IPS-20b (cell line): ENCODE data around the gene TRPV5.

Source experiments
- H3K27ac ChIP-seq: one replicate; pipeline ENCODE4 v1.5.1; 2013; ENCODE audit warnings: low read length
- H3K27me3 ChIP-seq: 2 replicates; pipeline ENCODE4 v1.6.1; 2013; ENCODE audit warnings: mild to moderate bottlenecking, low read length, inconsistent platforms; ENCODE audit not compliant: insufficient read depth
- H3K36me3 ChIP-seq: 2 replicates; pipeline ENCODE4 v1.6.1; 2013; ENCODE audit warnings: low read depth, mild to moderate bottlenecking, inconsistent platforms, low read length, moderate library complexity; ENCODE audit not compliant: insufficient read depth
- H3K4me1 ChIP-seq: 2 replicates; pipeline ENCODE4 v1.6.1; 2013; ENCODE audit warnings: mild to moderate bottlenecking, control low read depth, inconsistent platforms, low read length, moderate library complexity; ENCODE audit not compliant: insufficient read depth
- H3K4me3 ChIP-seq: 2 replicates; pipeline ENCODE4 v1.5.1; 2013; ENCODE audit warnings: mild to moderate bottlenecking, low read length, inconsistent platforms
- H3K9ac ChIP-seq: 2 replicates; pipeline ENCODE4 v1.6.1; 2013; ENCODE audit warnings: low read depth, mild to moderate bottlenecking, inconsistent platforms, low read length, moderate library complexity
- H3K9me3 ChIP-seq: 2 replicates; pipeline ENCODE4 v1.6.1; 2013; ENCODE audit warnings: mild to moderate bottlenecking, low read depth, low read length, inconsistent platforms; ENCODE audit not compliant: insufficient read depth

The TRPV5 gene

DNA sequence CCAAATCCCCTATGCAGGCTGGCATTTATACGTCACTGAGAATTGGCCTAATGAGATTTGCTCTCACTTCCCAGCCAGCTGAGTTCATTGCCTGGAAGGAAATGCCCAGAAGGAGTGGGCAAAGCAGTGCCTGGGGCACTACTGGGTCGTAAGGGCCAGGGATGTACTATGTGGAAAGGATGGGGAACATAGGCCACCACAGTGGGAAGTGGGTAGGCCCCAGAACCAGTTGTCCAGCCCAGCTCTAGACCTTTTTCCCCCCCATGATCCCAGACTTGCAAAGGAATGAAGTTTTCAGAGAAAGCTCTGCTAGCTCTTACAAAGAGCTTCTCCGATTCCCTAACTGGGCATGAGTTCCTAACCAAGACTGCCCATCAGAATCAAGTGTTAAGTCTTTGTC is 13.9 kb downstream of the TRPV5 start:
- Histone ChIP-seq H3K9ac (no peak overlapping the region), H3K4me1 (no peaks in the 10 kb centered on the region), H3K27ac (no peak overlapping the region), H3K9me3 (no peaks in the 10 kb centered on the region), H3K27me3 (no peaks in the 10 kb centered on the region), H3K4me3 (no peak overlapping the region), H3K36me3 (no peaks in the 10 kb centered on the region)

DNA sequence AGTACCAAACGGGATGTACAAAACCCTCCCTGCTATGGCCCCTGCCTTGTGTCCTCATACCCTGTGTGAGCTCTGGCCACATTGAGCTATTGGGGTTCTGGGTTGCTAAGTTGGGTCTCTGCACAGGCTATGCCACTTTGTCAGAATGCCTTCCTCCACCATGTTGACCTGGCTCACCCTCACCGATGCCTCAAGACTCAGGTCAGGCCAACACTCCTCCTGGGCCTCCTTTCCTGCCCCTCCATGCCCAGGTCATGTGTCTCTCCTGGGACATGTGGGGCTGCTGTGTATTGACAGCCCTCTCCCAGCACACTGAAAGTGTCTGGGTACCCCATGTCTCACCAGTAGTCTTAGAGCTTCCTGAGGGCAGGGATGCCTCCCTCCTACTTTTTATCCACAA is 14.6 kb downstream of the TRPV5 start:
- Histone ChIP-seq H3K4me1 (no peaks in the 10 kb centered on the region), H3K27ac (no peak overlapping the region), H3K4me3 (no peak overlapping the region), H3K36me3 (no peaks in the 10 kb centered on the region), H3K9me3 (no peaks in the 10 kb centered on the region), H3K9ac (no peak overlapping the region), H3K27me3 (no peaks in the 10 kb centered on the region)

DNA sequence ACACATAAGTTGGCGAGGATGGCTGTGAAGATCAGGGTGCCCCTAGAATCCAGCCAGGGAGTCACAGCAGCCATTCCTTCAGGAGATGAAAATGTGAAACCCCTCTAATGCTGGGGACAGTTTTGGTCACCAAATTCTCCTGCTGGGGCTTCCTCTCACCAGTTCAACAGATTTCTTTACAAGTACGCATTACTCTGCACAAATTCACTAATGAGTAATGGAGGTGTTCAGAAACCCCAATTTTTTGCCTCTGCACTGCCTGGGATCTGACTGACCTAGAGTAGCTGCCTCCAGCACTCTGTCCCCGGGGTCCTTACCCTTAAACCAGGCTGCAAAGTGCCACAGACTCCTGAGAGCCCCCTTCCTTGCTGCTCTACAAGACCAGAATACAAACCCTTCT is 16.1 kb downstream of the TRPV5 start:
- Histone ChIP-seq H3K9me3 (no peaks in the 10 kb centered on the region), H3K4me1 (no peaks in the 10 kb centered on the region), H3K27ac (no peak overlapping the region), H3K4me3 (no peak overlapping the region), H3K36me3 (no peaks in the 10 kb centered on the region), H3K27me3 (no peaks in the 10 kb centered on the region), H3K9ac (no peak overlapping the region)

DNA sequence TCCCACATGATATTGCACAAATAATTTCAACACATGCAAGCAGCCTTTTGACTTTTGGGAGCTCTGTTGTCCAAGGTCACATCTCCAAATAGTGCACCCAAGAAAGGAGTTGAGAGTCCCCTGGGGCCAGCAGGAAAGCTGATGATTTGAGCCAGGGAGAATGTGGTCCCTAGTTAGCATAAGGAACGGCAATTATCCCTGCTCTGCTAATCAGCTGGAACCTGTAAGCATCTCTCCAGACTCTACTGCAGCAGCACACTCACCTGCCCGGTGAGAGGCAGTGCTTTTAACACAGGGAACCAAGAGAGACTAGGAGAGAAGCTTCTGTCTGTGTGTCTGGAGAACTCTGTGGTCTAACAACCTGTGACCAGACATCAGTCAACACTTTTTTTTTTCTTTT is 17.0 kb downstream of the TRPV5 start:
- no peaks in the 10 kb centered on the region for H3K27me3 ChIP-seq
- no peak overlapping the region for H3K27ac ChIP-seq
- H3K4me3 ChIP-seq, result no peak overlapping the region
- no peak overlapping the region for H3K9ac ChIP-seq
- H3K36me3 ChIP-seq, result no peaks in the 10 kb centered on the region
- H3K4me1 ChIP-seq, result no peaks in the 10 kb centered on the region
- no peaks in the 10 kb centered on the region for H3K9me3 ChIP-seq

DNA sequence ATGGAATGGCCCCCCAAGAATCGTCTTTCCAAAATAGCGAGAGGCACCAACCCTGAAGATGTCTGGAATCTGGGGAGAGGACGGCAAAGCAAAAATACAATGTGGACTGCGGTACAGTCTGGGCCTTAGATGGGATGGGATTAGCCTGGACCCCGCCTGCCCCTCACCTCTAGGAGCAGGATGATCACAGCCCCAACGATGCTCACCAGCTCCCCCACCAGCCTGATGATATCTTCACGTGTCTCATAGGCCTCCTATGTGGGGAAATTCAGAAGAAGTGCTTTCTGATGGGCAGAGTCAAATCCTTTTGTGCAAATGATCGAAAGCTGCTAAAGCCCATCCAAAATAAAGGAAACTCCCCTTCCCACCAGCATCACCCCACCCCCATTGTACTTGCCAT is 18.2 kb downstream of the TRPV5 start:
- H3K36me3 ChIP-seq, result no peaks in the 10 kb centered on the region
- no peak overlapping the region for H3K27ac ChIP-seq
- H3K9ac ChIP-seq, result no peak overlapping the region
- H3K4me3 ChIP-seq, result no peak overlapping the region
- no peaks in the 10 kb centered on the region for H3K4me1 ChIP-seq
- H3K9me3 ChIP-seq, result no peaks in the 10 kb centered on the region
- no peaks in the 10 kb centered on the region for H3K27me3 ChIP-seq

DNA sequence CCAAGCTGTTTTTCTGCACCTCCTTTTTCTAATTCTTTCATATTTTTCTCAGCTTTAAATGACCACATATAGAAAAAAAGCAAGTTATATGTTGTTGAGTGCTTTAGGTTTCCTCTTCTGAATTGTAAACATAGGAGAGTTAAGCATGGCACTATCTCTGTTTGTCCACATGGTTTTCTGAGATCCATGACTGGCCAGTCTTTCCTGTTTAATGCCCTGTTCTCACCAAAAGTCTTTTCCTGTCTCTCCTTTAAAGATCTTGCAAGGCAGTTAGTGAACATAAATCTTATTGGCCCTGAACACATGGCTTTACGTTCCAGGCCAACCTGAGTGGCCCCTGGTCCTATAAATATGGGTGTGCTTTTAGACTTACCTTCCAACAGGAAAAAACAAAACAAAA is 19.4 kb downstream of the TRPV5 start:
- Histone ChIP-seq H3K4me3 (no peak overlapping the region), H3K36me3 (no peaks in the 10 kb centered on the region), H3K27ac (no peak overlapping the region), H3K9ac (no peak overlapping the region), H3K9me3 (no peaks in the 10 kb centered on the region), H3K27me3 (no peaks in the 10 kb centered on the region), H3K4me1 (no peaks in the 10 kb centered on the region)

DNA sequence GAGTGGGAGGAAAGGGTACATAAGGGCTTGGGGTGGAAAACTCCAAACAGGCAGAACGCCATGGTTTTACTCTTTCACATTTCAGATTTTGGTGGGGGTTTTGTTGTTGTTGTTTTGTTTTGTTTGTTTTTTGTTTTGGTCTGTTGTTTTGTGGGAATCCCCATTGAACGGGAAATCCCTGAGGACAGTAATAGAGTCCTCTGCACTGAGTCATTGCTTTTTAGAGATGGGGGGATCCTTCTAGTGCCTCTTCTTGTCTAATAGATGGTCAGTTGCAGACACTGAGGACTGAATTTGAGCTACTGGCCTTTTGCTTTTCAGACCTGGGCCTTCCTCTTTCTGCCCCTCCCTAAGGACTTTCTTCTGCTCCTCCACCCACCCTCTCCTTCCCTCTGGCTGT is 20.0 kb downstream of the TRPV5 start:
- Histone ChIP-seq H3K27ac (no peak overlapping the region), H3K4me3 (no peak overlapping the region), H3K4me1 (no peaks in the 10 kb centered on the region), H3K27me3 (no peaks in the 10 kb centered on the region), H3K9ac (no peak overlapping the region), H3K36me3 (no peaks in the 10 kb centered on the region), H3K9me3 (no peaks in the 10 kb centered on the region)

DNA sequence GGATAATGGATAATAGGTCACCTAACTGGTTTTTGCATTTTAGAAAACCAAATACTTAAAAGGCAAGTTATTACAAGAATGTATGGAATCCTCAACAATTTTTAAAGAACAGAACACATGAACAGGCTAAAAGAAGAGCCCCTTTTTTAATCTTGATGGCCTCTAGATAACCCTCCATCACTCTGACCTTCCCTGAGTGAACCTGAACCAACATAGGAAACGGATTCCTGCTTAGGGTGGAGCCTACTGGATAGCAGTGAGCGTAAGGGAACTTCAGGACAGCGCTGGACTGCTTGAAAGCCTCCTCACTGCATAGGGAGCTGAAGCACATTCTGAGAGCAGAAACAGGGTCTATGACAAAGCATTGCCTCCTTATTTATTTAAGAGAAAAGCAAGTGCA is 20.5 kb downstream of the TRPV5 start:
- no peak overlapping the region for H3K4me3 ChIP-seq

DNA sequence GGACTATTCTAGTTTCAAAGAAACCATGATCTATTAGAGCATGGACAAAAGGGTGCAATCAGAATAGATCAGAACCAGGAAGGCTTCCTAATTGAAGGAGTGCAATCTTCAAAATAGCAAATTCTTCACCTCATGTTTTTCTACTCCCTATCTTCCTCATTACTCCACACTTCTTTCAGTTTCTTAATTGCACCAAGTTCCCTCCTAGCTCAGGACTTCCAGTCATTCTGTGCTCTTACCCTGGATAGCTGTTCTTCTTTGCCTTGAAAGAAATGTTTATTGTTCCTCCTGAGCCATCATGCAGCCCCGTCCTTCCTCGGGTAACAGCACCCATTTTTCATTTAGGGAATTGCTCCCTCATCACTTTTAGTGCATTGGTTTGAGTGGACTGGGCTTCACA is 23.1 kb downstream of the TRPV5 start:
- Histone ChIP-seq H3K27me3 (no peaks in the 10 kb centered on the region), H3K27ac (no peak overlapping the region), H3K4me1 (no peaks in the 10 kb centered on the region)

More for the DNA sequence above, 20.5 kb downstream of the TRPV5 start:
- Histone ChIP-seq H3K9me3 (no peaks in the 10 kb centered on the region), H3K9ac (no peak overlapping the region), H3K36me3 (no peaks in the 10 kb centered on the region), H3K27ac (no peak overlapping the region), H3K27me3 (no peaks in the 10 kb centered on the region), H3K4me1 (no peaks in the 10 kb centered on the region)

DNA sequence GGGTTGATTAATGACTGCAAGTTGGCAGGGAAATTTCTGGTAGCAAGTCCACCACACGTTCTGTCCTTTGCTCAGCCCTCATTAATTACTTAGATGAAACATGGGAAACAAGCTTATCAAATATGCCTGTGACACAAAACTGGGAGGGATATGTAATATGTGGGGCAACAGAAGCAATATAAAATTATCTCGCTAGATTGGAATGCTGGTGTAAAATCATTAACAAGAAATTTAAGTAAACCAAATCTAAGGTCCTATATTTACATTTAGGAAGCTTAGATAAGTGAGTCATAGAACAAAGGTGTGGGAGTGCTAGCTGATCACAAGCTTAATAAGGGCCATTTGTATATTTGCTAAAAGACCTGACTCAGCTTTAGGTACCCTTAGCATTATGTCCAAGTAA is 23.5 kb downstream of the TRPV5 start:
- H3K27me3 ChIP-seq, result no peaks in the 10 kb centered on the region
- peaks cover 19% of the 10 kb centered on the region for H3K9me3 ChIP-seq
- no peak overlapping the region for H3K9ac ChIP-seq
- H3K36me3 ChIP-seq, result no peaks in the 10 kb centered on the region
- H3K27ac ChIP-seq, result no peak overlapping the region
- no peaks in the 10 kb centered on the region for H3K4me1 ChIP-seq
- H3K4me3 ChIP-seq, result no peak overlapping the region

More for the DNA sequence above, 23.1 kb downstream of the TRPV5 start:
- Histone ChIP-seq H3K9ac (no peak overlapping the region), H3K4me3 (no peak overlapping the region), H3K36me3 (no peaks in the 10 kb centered on the region), H3K9me3 (peaks cover 17% of the 10 kb centered on the region)

DNA sequence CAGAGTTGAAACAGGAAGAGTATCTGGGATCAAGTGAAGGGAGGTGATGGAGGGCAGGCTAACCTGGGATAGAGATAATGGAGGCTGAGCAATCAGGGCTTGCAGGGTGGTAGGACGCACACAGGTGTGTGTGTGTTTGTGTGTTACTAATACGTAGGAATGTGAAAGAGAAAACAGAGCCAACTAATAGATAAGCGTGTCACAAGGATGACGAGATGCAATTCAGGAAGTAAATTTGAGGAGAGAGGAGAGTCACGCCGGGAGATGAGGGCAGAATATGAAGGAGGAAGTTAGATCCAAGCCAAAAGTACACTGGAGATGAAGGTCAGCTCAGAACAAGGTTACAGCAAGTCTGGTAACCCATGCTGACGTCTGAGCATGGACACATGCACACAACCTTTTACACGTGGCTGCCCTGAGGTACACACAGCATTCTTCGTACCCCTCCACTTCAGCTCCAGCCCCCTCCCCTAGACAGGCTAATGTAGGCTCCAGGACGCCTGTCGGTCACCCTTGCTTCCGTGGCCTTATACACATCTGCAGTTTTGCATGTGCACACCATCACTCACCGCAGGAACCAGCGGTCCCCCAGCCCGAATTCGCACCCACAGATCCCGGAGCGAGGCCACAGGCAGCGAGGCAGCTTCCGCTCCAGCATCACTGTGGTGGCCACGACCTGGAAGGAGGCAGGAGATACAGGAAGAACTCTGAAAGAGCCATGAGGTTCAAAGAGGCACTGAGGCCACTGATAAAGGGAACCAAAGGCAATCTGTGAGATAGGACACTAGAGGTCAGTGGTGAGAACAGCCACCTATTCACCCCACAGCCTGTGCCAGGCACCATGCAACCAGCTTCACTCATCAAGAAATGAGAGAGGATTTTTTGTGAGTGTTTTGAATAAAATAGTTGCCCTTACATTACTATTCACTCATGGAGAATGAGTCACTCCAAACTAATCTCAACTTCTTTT is 24.3 kb downstream of the TRPV5 start:
- Histone ChIP-seq H3K4me3 (no peak overlapping the region), H3K9me3 (peaks cover 26% of the 10 kb centered on the region), H3K27me3 (no peaks in the 10 kb centered on the region), H3K27ac (no peak overlapping the region), H3K4me1 (no peaks in the 10 kb centered on the region), H3K36me3 (no peaks in the 10 kb centered on the region), H3K9ac (no peak overlapping the region)

DNA sequence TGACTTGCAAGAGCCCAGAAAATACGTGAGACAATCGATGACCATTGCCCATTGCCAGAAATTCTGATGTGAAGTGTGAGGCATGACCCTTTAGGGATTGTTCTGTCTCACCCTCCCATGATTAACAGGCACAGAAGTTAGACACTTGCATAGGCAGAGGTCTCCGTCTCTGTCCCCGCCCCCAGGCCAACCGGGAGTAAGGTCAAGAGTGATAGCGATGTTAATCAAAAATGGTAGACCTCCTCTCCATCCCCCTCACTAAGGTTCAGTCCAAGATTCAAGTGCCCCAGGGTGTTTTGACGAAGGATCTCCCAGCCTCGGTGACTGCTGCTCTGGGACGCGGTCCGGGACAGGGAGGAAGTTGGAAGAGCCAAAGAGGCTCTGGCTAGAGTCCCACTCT is 25.3 kb downstream of the TRPV5 start:
- H3K4me3 ChIP-seq, result no peak overlapping the region
- H3K36me3 ChIP-seq, result no peaks in the 10 kb centered on the region
- no peaks in the 10 kb centered on the region for H3K27me3 ChIP-seq
- H3K27ac ChIP-seq, result no peak overlapping the region
- H3K4me1 ChIP-seq, result no peaks in the 10 kb centered on the region
- peaks cover 33% of the 10 kb centered on the region for H3K9me3 ChIP-seq
- H3K9ac ChIP-seq, result no peak overlapping the region
